Measurements from ENCODE around the gene ATPAF2. TPM values are rescaled to one million over a fixed set of nuclear protein-coding genes. Genes with fewer than 3 reads are reported as not detected.
A peak's percentile ranks its signal among the peaks of the same experiment; 100 is the strongest.

The ATPAF2 gene
- total RNA-seq, 1 experiment from 2014 or later = 46.1 TPM

GRCh38 chr17:18038149-18038850, 668 bp downstream of the ATPAF2 start:
- DNase-seq (ENCODE audit: low read depth, low spot score) = no peak
- H3K9me3 ChIP-seq (ENCODE audit: control insufficient read depth in 1 of 2, insufficient read depth in 1 of 2, low read depth in 1 of 2, low read length in 2 of 2) = no peaks in the 10 kb centered on the region
- TSS peak; percentile 57 for BruUV-seq (replicated peaks)

More at GRCh38 chr17:18038149-18038850, 668 bp downstream of the ATPAF2 start:
- POLR2A ChIA-PET = no interaction called here
- no peaks in the 10 kb centered on the region for H3K36me3 ChIP-seq (ENCODE audit: control insufficient read depth in 1 of 2, insufficient read depth in 2 of 2, low read length in 2 of 2)
- no peaks in the 10 kb centered on the region for H4K20me1 ChIP-seq (ENCODE audit: insufficient read depth)
- peaks cover 6 to 24% of the 10 kb centered on the region in 2 experiments; a peak in 3 of 4 replicates for H3K4me1 ChIP-seq (ENCODE audit: control insufficient read depth in 1 of 2, insufficient read depth in 2 of 2, low read length in 2 of 2)
- no peak for ATAC-seq
- TF ChIP-seq POLR2A (IDR thresholded peaks at IDR 0.05; ENCODE audit: borderline replicate concordance, extremely low read depth, insufficient read depth, insufficient read length) (no peak), CBX3 (IDR thresholded peaks at IDR 0.05; ENCODE audit: low read depth) (no peak), TCF7L2 (IDR thresholded peaks at IDR 0.05; ENCODE audit: borderline replicate concordance, extremely low read depth, insufficient read depth, insufficient read length) (no peak), MAX (IDR thresholded peaks at IDR 0.05) (no peak)
- TF ChIP-seq, protein P1, sequence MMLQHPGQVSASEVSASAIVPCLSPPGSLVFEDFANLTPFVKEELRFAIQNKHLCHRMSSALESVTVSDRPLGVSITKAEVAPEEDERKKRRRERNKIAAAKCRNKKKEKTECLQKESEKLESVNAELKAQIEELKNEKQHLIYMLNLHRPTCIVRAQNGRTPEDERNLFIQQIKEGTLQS (IDR thresholded peaks at IDR 0.05) = no peak
- TF ChIP-seq, protein P2, sequence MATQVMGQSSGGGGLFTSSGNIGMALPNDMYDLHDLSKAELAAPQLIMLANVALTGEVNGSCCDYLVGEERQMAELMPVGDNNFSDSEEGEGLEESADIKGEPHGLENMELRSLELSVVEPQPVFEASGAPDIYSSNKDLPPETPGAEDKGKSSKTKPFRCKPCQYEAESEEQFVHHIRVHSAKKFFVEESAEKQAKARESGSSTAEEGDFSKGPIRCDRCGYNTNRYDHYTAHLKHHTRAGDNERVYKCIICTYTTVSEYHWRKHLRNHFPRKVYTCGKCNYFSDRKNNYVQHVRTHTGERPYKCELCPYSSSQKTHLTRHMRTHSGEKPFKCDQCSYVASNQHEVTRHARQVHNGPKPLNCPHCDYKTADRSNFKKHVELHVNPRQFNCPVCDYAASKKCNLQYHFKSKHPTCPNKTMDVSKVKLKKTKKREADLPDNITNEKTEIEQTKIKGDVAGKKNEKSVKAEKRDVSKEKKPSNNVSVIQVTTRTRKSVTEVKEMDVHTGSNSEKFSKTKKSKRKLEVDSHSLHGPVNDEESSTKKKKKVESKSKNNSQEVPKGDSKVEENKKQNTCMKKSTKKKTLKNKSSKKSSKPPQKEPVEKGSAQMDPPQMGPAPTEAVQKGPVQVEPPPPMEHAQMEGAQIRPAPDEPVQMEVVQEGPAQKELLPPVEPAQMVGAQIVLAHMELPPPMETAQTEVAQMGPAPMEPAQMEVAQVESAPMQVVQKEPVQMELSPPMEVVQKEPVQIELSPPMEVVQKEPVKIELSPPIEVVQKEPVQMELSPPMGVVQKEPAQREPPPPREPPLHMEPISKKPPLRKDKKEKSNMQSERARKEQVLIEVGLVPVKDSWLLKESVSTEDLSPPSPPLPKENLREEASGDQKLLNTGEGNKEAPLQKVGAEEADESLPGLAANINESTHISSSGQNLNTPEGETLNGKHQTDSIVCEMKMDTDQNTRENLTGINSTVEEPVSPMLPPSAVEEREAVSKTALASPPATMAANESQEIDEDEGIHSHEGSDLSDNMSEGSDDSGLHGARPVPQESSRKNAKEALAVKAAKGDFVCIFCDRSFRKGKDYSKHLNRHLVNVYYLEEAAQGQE (IDR thresholded peaks at IDR 0.05; ENCODE audit: low read depth) = no peak
- TF ChIP-seq, protein P3, sequence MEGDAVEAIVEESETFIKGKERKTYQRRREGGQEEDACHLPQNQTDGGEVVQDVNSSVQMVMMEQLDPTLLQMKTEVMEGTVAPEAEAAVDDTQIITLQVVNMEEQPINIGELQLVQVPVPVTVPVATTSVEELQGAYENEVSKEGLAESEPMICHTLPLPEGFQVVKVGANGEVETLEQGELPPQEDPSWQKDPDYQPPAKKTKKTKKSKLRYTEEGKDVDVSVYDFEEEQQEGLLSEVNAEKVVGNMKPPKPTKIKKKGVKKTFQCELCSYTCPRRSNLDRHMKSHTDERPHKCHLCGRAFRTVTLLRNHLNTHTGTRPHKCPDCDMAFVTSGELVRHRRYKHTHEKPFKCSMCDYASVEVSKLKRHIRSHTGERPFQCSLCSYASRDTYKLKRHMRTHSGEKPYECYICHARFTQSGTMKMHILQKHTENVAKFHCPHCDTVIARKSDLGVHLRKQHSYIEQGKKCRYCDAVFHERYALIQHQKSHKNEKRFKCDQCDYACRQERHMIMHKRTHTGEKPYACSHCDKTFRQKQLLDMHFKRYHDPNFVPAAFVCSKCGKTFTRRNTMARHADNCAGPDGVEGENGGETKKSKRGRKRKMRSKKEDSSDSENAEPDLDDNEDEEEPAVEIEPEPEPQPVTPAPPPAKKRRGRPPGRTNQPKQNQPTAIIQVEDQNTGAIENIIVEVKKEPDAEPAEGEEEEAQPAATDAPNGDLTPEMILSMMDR (IDR thresholded peaks at IDR 0.05 in 2 of 3, conservative IDR thresholded peaks at IDR 0.05 in 1 of 3; ENCODE audit: borderline replicate concordance in 1 of 3, insufficient read depth in 1 of 3, low read depth in 2 of 3, low read length in 2 of 3) = no peak
- peak overlapping the region; percentile 80 for H3K27ac ChIP-seq (ENCODE audit: low read depth, low read length)
- peak overlapping the region; percentile 79 for H3K9ac ChIP-seq (ENCODE audit: low read length)
- H3K4me3 ChIP-seq (replicated peaks in 1 of 2; ENCODE audit: low read depth in 1 of 2, low read length in 2 of 2) = peak overlapping the region; percentile 84 to 85
- H2AFZ ChIP-seq (ENCODE audit: low read depth, low read length, poor library complexity, severe bottlenecking) = no peak overlapping the region
- intact Hi-C loops (cut with micrococcal nuclease) = loop anchor here (5.0 to 10.0 kb wide), 3 partner anchors 46 to 683 kb away; partner anchors contain the start of gene RAI1
- peaks cover 20% of the 10 kb centered on the region for H3K79me2 ChIP-seq (ENCODE audit: insufficient read depth, low read length)
- peak overlapping the region; percentile 96 for H3K4me2 ChIP-seq (ENCODE audit: low read length)
- CTCF ChIA-PET = no interaction called here
- H3K9me2 ChIP-seq (ENCODE audit: insufficient read depth) = no peaks in the 10 kb centered on the region
- RAD21 ChIA-PET (ENCODE audit: low non-redundant PET in 1 of 2, low total read pairs in 2 of 2, uncharacterized antibody in 2 of 2, unreplicated experiment in 2 of 2) = no interaction called here
- no peaks in the 10 kb centered on the region for H3K27me3 ChIP-seq (ENCODE audit: insufficient read depth, low read length)
